GM21825 (cell line): ENCODE results near the gene CEP104.

Source experiments
- ATAC-seq: cut with Tn5 transposase; IDR thresholded peaks from one replicate; pipeline ENCODE4 v1.9.1; 2021; ENCODE audit warnings: mild to moderate bottlenecking, moderate library complexity; ENCODE audit not compliant: unreplicated experiment

CEP104 gene

GRCh38 chr1:3856923-3857790, at the start of gene CEP104, which contains the start of gene DFFB:
TSS of gene CEP104 (minus strand) at chr1:3857211. CDS start at chr1:3852407, 4,804 bp downstream.
TSS of gene DFFB (plus strand) at chr1:3857476. CDS start at chr1:3857604, 128 bp downstream.
- peak; percentile 91 for ATAC-seq

DNA sequence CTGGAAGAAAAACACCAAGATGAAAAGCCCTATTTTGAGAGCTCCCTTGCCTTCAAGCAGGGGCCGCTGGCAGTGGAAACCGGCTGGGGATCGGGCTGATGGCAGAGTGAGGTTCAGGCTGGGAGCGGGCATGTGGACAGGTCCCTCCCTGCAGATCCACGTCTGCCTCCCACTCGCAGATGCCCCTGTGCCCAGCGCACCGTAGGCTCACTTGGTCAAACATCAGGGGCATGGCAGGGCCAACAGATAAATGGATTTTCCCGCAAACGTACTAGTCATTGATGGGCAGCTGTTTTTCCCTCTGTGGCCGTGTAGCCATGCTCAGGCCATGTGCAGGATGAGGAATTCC, 49.6 kb upstream of the CEP104 start:
- no peak for ATAC-seq

DNA sequence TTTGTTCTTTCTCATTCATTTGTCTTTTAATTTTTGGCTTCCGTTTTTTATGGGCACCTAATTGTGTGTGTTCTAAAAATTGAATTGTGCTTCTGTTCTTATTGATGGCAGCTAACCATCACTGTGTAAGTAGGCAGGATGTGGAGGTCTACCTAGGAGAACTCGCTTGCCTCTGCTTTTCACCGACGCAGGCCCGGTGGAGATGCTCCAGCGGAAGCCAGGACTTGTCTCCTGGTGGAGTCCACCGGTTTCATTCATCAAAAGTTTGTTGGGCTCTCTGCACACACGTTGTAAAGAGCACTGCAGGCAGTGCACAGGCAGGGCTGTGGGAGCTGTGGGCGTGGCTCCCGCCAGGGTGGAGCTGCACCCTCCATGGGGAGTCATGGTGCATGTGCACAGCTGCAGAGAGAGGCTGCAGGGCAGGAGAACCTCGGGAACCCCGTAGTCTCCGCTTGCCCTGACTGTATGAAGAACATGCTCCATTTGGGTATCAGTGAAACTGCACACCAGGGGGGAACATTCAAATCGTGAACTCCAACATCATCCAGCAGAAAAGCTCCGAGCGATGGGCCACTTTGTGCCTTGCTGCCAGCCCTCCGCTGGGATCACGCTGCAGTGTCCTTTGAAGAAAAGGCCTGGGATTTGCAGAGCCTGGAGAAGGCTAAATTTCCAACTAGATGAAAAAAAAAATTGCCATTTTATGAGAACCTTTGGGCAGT, 49.1 kb upstream of the CEP104 start:
- no peak for ATAC-seq

DNA sequence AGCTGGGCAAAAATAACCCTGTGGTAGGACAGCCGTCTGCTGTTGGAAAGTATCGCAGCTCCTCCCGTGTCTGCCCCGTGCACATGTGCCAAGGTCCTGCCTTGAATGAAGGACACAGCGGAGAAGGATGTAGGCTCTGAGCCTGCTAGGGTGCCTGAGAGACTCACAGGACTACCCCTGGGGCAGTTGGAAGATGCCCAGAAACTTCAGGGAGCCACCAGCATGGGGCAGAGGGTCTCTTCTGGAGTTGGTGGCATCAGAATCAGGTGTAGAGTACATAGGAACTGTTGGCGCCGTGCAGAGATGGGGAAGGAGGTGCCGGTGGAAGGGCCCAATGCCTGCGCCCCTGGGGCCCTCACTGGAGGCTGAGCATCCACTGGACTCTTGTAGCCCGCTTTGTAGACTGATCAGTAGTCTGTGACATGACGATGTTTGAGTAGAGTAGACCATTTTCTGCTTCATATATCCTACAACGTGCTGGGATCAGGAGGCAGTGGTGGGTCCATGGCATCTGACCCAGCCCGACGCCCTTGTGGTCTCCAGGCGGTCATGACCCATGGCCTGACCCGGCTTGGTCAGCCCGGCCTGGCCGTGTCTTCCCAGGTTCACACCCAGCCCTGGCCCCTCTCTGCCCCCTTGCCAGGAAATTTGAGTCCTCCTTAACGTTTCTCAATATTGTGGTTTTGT, 48.4 kb upstream of the CEP104 start:
- no peak for ATAC-seq

- ATAC-seq, result no peak
Observed at GRCh38 chr1:3904843-3905185, 47.8 kb upstream of the CEP104 start.

DNA sequence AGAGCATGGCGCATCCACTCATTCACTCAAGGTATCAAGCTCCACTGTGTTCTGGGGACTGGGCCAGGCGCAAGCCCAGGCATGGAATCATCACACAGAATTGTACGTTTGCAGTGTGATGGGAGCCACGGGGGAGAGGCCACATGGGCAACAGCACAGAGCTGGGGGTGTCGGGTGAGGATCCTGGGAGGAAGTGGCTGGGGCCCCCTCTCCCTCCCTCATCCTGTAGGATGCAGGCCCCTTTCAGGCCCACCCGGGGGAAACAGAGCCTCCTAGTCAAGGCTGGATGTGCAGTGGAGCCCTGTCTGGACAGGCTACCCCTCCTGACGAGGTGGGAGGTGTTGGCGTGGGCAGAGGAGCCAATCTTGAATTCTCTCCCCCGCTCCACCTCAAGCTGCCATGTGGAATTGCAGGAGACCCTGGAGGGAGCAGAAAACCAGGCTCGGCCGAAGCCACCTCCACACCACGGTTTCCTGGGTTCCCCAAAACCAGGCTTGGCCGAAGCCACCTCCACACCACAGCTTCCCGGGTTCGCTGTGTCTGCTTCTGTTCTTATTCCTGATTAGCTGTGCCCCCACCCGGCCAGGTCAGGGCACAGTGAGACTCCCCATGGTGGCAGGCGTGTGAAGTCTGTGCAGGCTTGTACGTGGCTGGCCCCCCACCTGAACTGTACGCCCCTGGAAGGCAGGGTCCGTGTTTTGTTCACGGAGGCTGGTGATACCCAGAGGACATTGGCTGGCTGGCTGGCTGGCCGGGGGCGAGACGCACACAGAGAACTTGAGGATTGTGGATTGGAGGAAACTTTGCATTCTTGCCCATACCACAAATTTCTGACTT, 47.2 kb upstream of the CEP104 start:
- no peak for ATAC-seq

DNA sequence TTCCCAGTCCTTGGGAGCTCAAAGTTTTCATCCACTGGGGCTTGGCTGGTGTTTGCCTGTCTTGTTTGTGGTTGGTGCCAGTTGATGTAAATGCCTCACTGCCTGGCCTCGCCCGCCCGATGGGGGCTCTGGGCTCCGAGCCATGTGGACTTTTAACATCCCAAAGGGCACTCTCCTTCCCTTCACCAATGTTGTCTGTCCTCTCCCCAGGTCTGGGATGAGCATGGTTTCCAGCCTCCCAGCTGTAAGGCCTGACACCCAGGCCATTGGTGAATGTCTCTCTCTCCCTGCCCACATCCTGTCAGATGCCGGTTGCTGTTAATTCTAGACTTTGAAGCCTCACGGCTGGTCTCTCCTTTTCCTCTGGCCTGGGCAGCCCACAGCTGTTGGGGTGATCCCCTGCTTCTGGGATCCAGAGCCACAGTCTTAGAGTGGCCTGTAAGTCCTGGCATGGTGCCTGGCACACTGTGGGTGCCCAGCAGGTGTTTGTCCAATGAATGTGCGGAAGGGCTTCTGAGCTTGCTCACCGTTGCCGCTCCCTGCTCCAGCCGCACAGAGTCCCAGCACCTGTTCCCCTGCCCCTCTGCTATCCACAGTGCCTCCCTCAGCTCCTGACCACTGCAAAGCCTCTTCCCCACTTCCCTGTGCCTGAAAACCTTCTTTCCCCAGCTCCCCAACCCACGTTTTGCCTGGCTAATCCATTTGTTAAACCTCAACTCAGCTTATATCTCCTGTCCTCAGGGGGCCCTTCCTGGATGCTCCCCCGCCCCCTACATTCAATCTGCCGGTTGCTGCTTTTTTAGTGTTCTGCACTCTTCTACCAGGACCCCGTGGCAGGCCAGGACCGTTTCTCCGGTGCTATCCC, 46.4 kb upstream of the CEP104 start:
- ATAC-seq, result no peak

DNA sequence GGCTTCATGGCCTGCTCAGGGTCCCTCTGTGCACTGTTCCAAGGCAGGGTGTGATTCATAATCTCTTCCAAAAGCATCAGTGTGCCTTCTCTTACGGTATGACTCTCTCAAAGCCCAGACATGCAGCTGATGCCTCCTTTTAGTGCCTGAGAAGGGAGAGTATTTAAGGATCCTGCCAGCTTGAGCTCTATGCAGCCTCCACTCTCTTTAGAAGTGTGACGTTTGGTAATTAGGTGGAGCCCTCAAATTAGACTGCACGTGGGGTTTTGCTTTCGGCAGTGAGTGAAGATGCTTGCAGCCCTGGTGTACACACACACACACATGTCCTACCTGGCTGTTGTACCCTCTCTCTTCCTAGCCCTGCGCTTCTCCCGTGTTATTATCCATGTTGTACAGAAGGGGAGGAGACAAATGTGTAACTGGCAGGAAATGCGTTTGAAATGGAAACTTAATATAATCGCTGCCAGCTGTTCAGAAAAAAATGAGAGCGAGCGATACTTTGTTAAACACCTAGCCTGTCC, 45.6 kb upstream of the CEP104 start:
- no peak for ATAC-seq

GRCh38 chr1:3902111-3902511, 45.1 kb upstream of the CEP104 start:
- no peak for ATAC-seq

DNA sequence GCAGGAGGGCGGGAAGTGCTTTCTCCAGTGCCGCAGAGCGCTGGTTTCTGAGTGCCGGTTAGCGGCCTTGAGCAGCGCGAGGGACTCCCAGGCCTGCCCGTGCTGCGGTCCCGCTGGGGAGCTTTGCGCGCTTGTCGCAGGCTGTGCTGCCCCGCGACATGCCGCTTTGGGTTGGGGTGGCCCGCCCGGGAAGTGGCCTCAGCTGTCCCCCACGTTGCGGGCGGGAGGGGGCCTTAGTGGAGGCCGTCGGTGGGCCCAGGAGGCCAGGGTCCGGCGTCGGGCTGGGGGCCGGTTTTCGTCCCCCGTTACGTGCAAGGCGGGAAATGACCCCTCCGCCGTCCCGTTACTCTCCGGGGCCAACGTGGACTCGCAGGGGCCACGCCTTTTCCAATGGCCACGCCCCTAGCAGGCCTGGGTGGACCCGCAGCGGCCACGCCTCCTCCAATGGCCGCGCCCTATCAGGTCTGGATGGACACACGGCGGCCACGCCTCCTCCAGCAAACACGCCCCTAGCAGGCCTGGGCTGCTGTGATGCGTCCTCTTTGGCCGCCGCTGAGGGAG, 44.0 kb upstream of the CEP104 start:
- peak; percentile 55 for ATAC-seq

- ATAC-seq, result peak; percentile 59
Observed at GRCh38 chr1:3900150-3900968, 43.3 kb upstream of the CEP104 start, which contains the start of gene C1orf174. TSS of gene C1orf174 (minus strand) at chr1:3900272. CDS start at chr1:3900186, 86 bp downstream.

DNA sequence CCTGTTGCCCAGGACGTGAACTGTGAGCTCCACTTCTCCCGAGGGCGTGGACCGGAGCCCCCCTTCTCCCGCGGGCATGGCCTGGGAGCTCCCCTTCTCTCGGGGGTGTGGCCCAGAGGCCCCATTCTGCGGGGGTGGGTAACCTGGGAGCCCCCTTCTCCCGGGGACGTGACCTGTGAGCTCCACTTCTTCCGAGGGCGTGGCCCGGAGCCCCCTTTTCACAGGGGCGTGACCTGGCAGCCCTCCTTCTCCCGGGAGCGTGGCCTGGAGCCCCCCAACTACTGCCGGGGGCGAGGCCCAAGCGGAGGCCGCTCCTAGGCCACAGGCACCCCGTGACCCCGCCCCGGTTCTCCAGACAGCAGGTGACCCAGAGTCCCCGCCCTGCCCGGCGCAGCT, 42.7 kb upstream of the CEP104 start:
- ATAC-seq, result peak; percentile 13

- ATAC-seq, result no peak
Observed at GRCh38 chr1:3898994-3899753, 42.2 kb upstream of the CEP104 start.

- ATAC-seq, result no peak
Observed at GRCh38 chr1:3898475-3898735, 41.4 kb upstream of the CEP104 start.

GRCh38 chr1:3896396-3897000, 39.5 kb upstream of the CEP104 start:
- ATAC-seq, result no peak

DNA sequence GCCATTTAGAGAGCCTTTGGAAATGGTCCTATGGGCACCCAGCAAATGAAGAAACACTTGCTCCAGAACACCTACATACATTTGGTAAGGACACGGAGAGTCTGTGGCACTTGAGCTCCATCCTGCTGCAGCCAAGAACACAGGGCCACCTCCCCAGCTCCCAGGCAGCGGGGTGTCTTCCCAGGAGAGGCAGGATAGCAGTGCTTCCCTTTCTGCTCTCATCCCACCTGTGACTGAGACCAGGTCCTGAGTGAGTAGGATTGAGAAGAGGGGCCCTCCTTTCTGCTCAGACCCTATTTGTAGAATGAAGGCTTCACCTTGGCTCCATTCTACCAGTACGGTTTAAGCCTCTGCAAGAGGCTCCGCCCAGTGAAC, 38.9 kb upstream of the CEP104 start:
- ATAC-seq, result no peak

DNA sequence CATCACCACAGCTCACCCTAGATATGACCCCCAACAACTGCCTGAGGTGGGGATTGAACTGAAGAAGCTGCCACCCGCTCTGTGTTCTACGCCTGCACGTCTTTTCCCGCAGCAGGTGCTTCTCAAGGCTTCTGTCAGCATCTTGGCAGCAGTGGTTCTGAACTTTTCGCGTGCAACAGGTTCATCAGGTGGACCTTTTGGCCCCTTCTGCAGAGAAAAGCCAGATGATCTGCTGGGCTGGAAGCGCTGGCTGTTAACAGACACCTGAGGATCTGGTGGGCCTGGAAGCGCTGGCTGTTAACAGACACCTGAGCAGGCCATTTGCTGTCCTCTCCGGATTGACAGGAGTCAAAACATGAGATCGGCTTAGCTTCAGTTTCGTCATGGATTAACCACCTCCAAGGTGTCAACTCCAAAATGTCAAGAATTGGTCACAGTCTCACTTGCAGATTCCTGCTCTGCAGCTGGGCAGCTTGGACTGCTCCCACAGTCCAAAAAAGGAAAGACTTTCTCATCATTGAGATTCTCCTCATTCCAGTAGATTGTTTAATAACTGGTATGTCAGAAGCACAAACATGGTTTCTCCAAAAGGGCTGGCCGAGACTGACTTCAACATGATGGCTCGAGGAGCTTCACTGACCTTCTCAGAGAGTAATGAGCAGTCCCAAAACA, 38.4 kb upstream of the CEP104 start:
- ATAC-seq, result no peak
